ENCODE data around the gene ZNF646. TPM values are rescaled to one million over a fixed set of nuclear protein-coding genes. Genes with fewer than 3 reads are reported as not detected.
A peak's percentile ranks its signal among the peaks of the same experiment; 100 is the strongest.

ZNF646 gene
- total RNA-seq, 2 experiments from 2014 or later: 21.3 to 25.8 TPM

GRCh38 chr16:31071861-31072260 is 2.4 kb upstream of the ZNF646 start:
- Mint-ChIP-seq H3K4me3 (peak overlapping the region; percentile 97), H3K27me3 (no peaks in the 10 kb centered on the region), H3K27ac (peak overlapping the region; percentile 90), H3K9me3 (ENCODE audit: low read depth) (no peaks in the 10 kb centered on the region), H3K4me1 (peaks cover 34% of the 10 kb centered on the region), H3K36me3 (ENCODE audit: low read depth) (peaks cover 16% of the 10 kb centered on the region)
- POLR2A ChIA-PET: interaction anchor here (0.6 to 1.7 kb wide), 4 partner anchors 41 to 71 kb away, joined by 3 to 4 read pairs (median 3); partner anchors contain the start of gene KAT8
- CTCF ChIA-PET: interaction anchor here (0.7 kb wide), 1 partner anchor 14 kb away, joined by 3 read pairs; no protein-coding TSS in a partner anchor
- no peak for ATAC-seq
- intact Hi-C loops (cut with DNase I, micrococcal nuclease): loop anchor here (2.0 to 5.0 kb wide), 3 partner anchors 75 to 803 kb away; partner anchors contain the start of gene PHKG2 (in 1 of the 2)
- DNase-seq: no peak

- Mint-ChIP-seq H3K4me3 (peak overlapping the region; percentile 97), H3K36me3 (ENCODE audit: low read depth) (peaks cover 22% of the 10 kb centered on the region), H3K27me3 (no peaks in the 10 kb centered on the region), H3K27ac (peak overlapping the region; percentile 90), H3K4me1 (peaks cover 34% of the 10 kb centered on the region), H3K9me3 (ENCODE audit: low read depth) (no peaks in the 10 kb centered on the region)
- intact Hi-C loops (cut with DNase I, micrococcal nuclease): loop anchor here (1.0 to 5.0 kb wide), 9 partner anchors 76 to 802 kb away; partner anchors contain the start of genes FBRS (in 1 of the 2), FUS (in 1 of the 2), PHKG2 (in 1 of the 2) and RUSF1 (in 1 of the 2)
- DNase-seq: peak; percentile 62
- peak; percentile 1 for ATAC-seq
- CTCF ChIA-PET: interaction anchor here (1.9 to 2.3 kb wide), 2 partner anchors 22 to 69 kb away, joined by 7 to 15 read pairs; partner anchors contain the start of gene VKORC1
- POLR2A ChIA-PET: interaction anchor here (0.7 to 1.3 kb wide), 3 partner anchors 44 to 325 kb away, joined by 3 to 11 read pairs (median 4); partner anchors contain the start of gene PHKG2
These were observed 1.6 kb upstream of the ZNF646 start for GRCh38 chr16:31072540-31073141.

GRCh38 chr16:31073142-31073969 is 866 bp upstream of the ZNF646 start:
- ChIA-PET POLR2A (interaction anchor here (0.6 to 1.8 kb wide), 15 partner anchors 12 to 326 kb away, joined by 3 to 23 read pairs (median 4); partner anchors contain the start of genes FUS, KAT8, PHKG2 and STX4), CTCF (interaction anchor here (0.6 to 2.3 kb wide), 12 partner anchors 10 to 796 kb away, joined by 3 to 15 read pairs (median 3); partner anchors contain the start of genes KAT8, STX4 and VKORC1)
- ATAC-seq (peak; percentile 53), DNase-seq (peak; percentile 95)
- H3K27me3 Mint-ChIP-seq: no peaks in the 10 kb centered on the region
- peak overlapping the region; percentile 97 for H3K4me3 Mint-ChIP-seq
- intact Hi-C loops (cut with DNase I, micrococcal nuclease): loop anchor here (1.0 to 5.0 kb wide), 9 partner anchors 77 to 801 kb away; partner anchors contain the start of genes FBRS (in 1 of the 2), FUS (in 1 of the 2), PHKG2 (in 1 of the 2) and RUSF1 (in 1 of the 2)
- peaks cover 34% of the 10 kb centered on the region for H3K4me1 Mint-ChIP-seq
- peaks cover 29% of the 10 kb centered on the region for H3K36me3 Mint-ChIP-seq (ENCODE audit: low read depth)
- H3K27ac Mint-ChIP-seq: peak overlapping the region; percentile 98
- no peaks in the 10 kb centered on the region for H3K9me3 Mint-ChIP-seq (ENCODE audit: low read depth)

- H3K36me3 Mint-ChIP-seq (ENCODE audit: low read depth): peaks cover 38% of the 10 kb centered on the region
- POLR2A ChIA-PET: interaction anchor here (0.6 to 1.8 kb wide), 11 partner anchors 11 to 144 kb away, joined by 3 to 23 read pairs (median 4); partner anchors contain the start of genes FUS, KAT8 and STX4
These were observed 577 bp downstream of the ZNF646 start for GRCh38 chr16:31074814-31075183.

GRCh38 chr16:31076319-31076718 is 2.1 kb downstream of the ZNF646 start:
- intact Hi-C loops (cut with DNase I, micrococcal nuclease): no loop called here
- Mint-ChIP-seq H3K4me1 (peaks cover 32% of the 10 kb centered on the region), H3K36me3 (ENCODE audit: low read depth) (peaks cover 44% of the 10 kb centered on the region), H3K27me3 (no peaks in the 10 kb centered on the region), H3K27ac (no peak overlapping the region), H3K9me3 (ENCODE audit: low read depth) (no peaks in the 10 kb centered on the region), H3K4me3 (peak overlapping the region; percentile 97)
- ATAC-seq: no peak
- ChIA-PET CTCF (interaction anchor here (0.7 kb wide), 1 partner anchor 41 kb away, joined by 5 read pairs; the partner anchor contains the start of gene KAT8), POLR2A (no interaction called here)
- no peak for DNase-seq

More at GRCh38 chr16:31074814-31075183, 577 bp downstream of the ZNF646 start:
- CTCF ChIA-PET: interaction anchor here (0.9 to 2.3 kb wide), 7 partner anchors 20 to 794 kb away, joined by 3 to 15 read pairs (median 7); partner anchors contain the start of genes KAT8, STX4 and VKORC1
- DNase-seq: no peak
- Mint-ChIP-seq H3K9me3 (ENCODE audit: low read depth) (no peaks in the 10 kb centered on the region), H3K4me1 (peaks cover 28% of the 10 kb centered on the region), H3K4me3 (peak overlapping the region; percentile 97), H3K27ac (peak overlapping the region; percentile 98), H3K27me3 (no peaks in the 10 kb centered on the region)
- ATAC-seq: no peak
- intact Hi-C loops (cut with DNase I, micrococcal nuclease): loop anchor here (1.0 to 5.0 kb wide), 19 partner anchors 20 to 627 kb away; partner anchors contain the start of genes ARMC5 (in 2 of the 2), KAT8 (in 2 of the 2), SETD1A (in 2 of the 2) and VKORC1 (in 2 of the 2)

GRCh38 chr16:31077024-31077423 is 2.8 kb downstream of the ZNF646 start:
- peaks cover 43% of the 10 kb centered on the region for H3K36me3 Mint-ChIP-seq (ENCODE audit: low read depth)
- CTCF ChIA-PET: interaction anchor here (1.3 kb wide), 1 partner anchor 95 kb away, joined by 5 read pairs; no protein-coding TSS in a partner anchor

GRCh38 chr16:31077592-31078396 is 3.6 kb downstream of the ZNF646 start:
- DNase-seq: no peak
- ATAC-seq: no peak
- ChIA-PET POLR2A (interaction anchor here (0.6 kb wide), 1 partner anchor 14 kb away, joined by 4 read pairs; no protein-coding TSS in a partner anchor), CTCF (interaction anchor here (0.6 to 1.3 kb wide), 2 partner anchors 79 to 95 kb away, joined by 3 to 5 read pairs; no protein-coding TSS in a partner anchor)
- Mint-ChIP-seq H3K27me3 (no peaks in the 10 kb centered on the region), H3K27ac (no peak overlapping the region), H3K9me3 (ENCODE audit: low read depth) (no peaks in the 10 kb centered on the region), H3K4me3 (no peak overlapping the region), H3K4me1 (peaks cover 25% of the 10 kb centered on the region), H3K36me3 (ENCODE audit: low read depth) (peaks cover 38% of the 10 kb centered on the region)
- intact Hi-C loops (cut with DNase I, micrococcal nuclease): no loop called here

More at GRCh38 chr16:31077024-31077423, 2.8 kb downstream of the ZNF646 start:
- POLR2A ChIA-PET: no interaction called here
- Mint-ChIP-seq H3K27ac (no peak overlapping the region), H3K27me3 (no peaks in the 10 kb centered on the region), H3K4me1 (peaks cover 27% of the 10 kb centered on the region), H3K4me3 (no peak overlapping the region), H3K9me3 (ENCODE audit: low read depth) (no peaks in the 10 kb centered on the region)
- intact Hi-C loops (cut with DNase I, micrococcal nuclease): no loop called here
- ATAC-seq: no peak
- DNase-seq: no peak

- DNase-seq (no peak), ATAC-seq (no peak)
- Mint-ChIP-seq H3K27ac (no peak overlapping the region), H3K4me1 (peaks cover 25% of the 10 kb centered on the region), H3K27me3 (no peaks in the 10 kb centered on the region), H3K4me3 (no peak overlapping the region), H3K36me3 (ENCODE audit: low read depth) (peaks cover 38% of the 10 kb centered on the region), H3K9me3 (ENCODE audit: low read depth) (no peaks in the 10 kb centered on the region)
- ChIA-PET CTCF (interaction anchor here (0.7 to 1.3 kb wide), 2 partner anchors 96 to 139 kb away, joined by 3 to 5 read pairs; no protein-coding TSS in a partner anchor), POLR2A (interaction anchor here (0.6 kb wide), 1 partner anchor 13 kb away, joined by 4 read pairs; no protein-coding TSS in a partner anchor)
- intact Hi-C loops (cut with DNase I, micrococcal nuclease): no loop called here
These were observed 4.5 kb downstream of the ZNF646 start for GRCh38 chr16:31078597-31079341.

- POLR2A ChIA-PET: interaction anchor here (0.6 to 0.7 kb wide), 2 partner anchors 38 to 101 kb away, joined by 3 read pairs; partner anchors contain the start of gene KAT8
- CTCF ChIA-PET: interaction anchor here (0.7 kb wide), 1 partner anchor 140 kb away, joined by 3 read pairs; no protein-coding TSS in a partner anchor
- no peak for DNase-seq
These were observed 5.2 kb downstream of the ZNF646 start for GRCh38 chr16:31079342-31079944.

More at GRCh38 chr16:31079342-31079944, 5.2 kb downstream of the ZNF646 start:
- H3K9me3 Mint-ChIP-seq (ENCODE audit: low read depth): no peaks in the 10 kb centered on the region
- H3K36me3 Mint-ChIP-seq (ENCODE audit: low read depth): peaks cover 38% of the 10 kb centered on the region
- ATAC-seq: no peak
- peaks cover 25% of the 10 kb centered on the region for H3K4me1 Mint-ChIP-seq
- intact Hi-C loops (cut with DNase I, micrococcal nuclease): no loop called here
- H3K27me3 Mint-ChIP-seq: no peaks in the 10 kb centered on the region
- no peak overlapping the region for H3K27ac Mint-ChIP-seq
- H3K4me3 Mint-ChIP-seq: no peak overlapping the region

Measured in activated CD4-positive, alpha-beta T cell treated with anti-CD3 and anti-CD28 coated beads for 36 hours (primary cell).